Dermis blood vessel endothelial cell (primary cell): Measurements from ENCODE around the gene INSYN1. TPM values are rescaled to one million over a fixed set of nuclear protein-coding genes. Genes with fewer than 3 reads are reported as not detected.
"Not testable (repeated sequence)": the region's sequence is repeated elsewhere in the genome, so short reads cannot be mapped to it uniquely, and the experiment has no call there.

Source experiments
- DNase-seq: peaks from one replicate; pipeline ENCODE4 v3.0.0; 2010
- total RNA-seq: library from RNA; depleted of rRNA; stranded (reverse); fragments of >200 nt; gene quantifications from 2 replicates; pipeline ENCODE4 v1.2.3, GENCODE V29; 2014

Gene INSYN1
- total RNA-seq, 1 donor from 2014 or later: not detected

DNA sequence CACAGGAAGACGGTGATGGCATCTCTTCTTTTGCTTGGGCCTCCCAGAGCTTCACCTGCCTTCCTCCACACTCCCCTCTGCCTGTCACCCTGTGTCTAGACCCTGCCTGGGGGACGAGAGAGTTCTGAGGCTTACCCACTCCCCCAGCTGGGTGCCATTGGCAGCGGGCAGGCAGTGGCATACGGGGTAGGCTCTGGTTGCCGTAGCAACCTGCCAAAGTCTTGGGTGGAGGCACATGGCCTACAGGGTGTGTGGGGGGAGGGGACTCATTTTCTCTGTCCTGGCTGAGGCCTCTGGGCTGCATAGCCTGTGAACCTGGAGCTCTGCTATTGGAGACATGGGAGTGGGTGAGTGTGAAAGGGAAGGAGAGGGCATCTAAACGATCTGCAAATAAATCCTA is 4.4 kb downstream of the INSYN1 start:
- DNase-seq: no peak

GRCh38 chr15:73747847-73748590 is 5.1 kb downstream of the INSYN1 start:
- no peak for DNase-seq

DNA sequence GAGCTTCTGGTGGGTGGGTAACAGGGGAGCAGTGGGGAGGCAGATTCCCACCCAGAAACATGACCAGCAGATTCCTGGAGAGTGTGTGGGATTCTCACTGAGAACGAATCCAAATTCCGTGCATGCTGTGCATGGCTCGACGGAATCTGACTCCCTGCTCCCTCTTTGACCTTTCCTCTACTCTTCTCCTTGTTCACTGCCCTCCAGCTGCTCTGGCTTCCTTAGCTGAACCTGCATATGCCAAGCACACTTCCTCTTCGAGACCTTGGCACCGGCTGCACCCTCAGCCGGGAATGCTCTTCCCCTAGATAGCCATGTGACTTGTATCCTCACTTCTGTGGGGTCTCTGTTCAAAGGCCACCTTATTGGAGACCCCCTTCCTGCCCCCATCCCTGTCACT is 6.3 kb downstream of the INSYN1 start:
- peak; percentile 30 for DNase-seq

GRCh38 chr15:73746261-73746660 is 6.9 kb downstream of the INSYN1 start:
- DNase-seq: peak; percentile 4

GRCh38 chr15:73745073-73745472 is 8.1 kb downstream of the INSYN1 start:
- no peak for DNase-seq

GRCh38 chr15:73744293-73744692 is 8.9 kb downstream of the INSYN1 start:
- no peak for DNase-seq

- no peak for DNase-seq
Measured at GRCh38 chr15:73741321-73741836, 11.8 kb downstream of the INSYN1 start.

DNA sequence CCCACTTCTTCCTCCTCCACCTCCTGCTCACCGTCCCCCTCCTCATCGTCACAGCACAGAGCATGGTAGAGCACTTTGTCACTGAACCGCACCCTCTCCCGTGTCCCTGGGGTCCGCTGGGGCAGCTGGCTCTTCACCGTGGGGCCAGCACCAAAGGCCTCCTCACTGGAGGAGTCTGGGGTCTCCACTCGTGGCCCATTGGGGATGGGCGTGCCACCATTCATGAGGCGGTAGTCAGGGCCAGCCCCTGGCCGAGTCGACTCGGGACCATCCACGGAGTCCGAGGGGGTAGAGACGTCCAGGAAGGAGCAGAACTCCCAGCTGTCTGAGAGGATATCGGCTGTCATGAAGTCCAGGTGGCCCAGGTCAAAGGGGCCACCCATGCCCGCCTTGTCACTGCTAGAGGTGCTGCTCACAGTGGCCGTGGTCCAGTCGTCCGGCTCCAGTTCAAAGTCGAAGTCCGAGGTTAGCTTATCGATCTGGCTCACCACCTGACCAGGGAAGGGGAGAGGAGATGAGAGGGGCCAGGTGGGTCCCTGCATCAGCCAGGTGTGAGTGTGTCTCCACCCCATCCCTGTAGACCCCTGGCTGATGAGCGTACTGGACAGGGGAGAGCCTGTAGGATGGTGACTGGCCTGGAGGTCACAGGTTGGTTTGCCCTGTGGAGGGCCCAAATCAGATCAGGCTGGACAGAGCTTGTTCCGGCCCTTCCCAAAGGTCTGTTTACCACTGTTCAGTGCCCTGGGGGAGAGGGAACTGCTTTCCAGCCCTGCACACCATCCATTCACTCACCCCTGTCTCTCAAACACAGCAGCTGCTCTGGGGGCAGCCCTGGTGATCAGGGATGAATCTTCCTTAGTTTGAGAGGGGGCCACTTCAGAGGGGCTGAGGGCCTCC is 12.8 kb downstream of the INSYN1 start:
- no peak for DNase-seq

DNA sequence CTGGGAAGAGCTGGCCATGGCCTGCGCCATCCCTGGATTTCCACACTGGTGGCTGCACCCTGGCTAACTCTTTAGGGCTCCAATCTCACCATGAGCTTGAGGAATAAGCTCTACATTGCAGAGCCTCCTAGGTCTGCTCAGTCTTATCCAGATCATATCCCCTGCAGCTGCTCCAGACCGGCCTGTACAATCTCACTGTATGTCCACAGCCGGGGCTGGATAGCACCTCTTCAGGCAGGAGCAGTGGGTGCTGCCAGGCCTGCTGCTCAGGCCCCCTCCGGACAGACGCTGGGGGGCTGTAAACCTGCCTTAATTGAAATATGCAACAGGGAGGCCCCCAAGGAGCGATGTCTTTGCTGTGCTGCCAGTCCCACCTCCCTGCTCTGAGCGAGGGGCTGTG is 15.6 kb downstream of the INSYN1 start:
- no peak for DNase-seq

DNA sequence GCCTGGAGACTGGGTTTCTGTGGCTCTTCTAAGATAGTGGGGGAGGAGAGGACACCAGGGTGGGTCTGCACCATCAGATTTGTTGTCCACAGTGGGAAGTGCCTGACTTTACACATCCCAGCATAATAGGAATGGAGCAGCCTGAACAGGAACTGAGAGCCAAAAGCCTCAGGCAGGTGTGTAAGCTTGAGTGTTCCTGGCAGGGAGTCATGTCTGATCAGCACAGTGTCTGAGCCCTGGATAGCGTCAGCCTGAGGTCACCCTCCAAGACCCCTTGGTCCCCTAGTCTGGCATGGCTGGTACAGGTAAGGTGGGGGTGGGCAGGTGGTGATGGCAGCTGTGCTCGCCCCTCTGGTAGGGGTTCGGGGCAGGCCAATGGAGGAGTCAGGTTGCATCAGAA is 20.2 kb downstream of the INSYN1 start:
- no peak for DNase-seq

- DNase-seq: not testable (repeated sequence)
Measured at GRCh38 chr15:73732051-73732450, 21.1 kb downstream of the INSYN1 start.

DNA sequence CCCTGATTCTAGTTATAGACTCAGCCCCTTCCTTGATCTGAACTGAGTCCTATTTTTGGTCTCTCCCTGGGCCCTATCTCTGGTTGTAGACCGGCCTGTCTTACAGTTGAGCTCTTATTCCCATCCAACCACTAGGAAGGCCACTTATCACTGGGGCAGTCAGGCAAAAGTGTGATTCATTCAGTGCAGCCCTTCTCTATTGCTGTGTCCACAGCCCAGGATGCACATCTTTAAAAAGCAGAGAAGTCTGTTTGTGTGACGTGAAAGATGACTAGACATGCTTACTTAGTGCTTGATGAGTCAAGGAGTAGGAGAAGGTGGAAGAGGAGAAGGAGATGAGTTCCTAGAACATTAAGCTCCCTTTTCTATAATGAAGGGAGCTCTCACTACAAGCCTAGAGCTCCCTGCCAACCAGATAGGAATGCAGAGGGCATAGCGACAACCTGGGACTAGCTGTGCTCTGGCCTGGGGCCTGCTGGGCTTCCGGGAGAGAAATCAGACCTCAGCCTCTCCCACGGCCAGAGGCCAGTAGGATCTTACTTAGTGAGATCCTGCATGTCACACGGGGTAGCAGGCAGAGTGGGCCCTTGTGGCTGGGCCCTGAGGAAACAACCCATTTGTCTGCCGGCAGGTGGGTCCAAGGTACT is 25.7 kb downstream of the INSYN1 start:
- no peak for DNase-seq

DNA sequence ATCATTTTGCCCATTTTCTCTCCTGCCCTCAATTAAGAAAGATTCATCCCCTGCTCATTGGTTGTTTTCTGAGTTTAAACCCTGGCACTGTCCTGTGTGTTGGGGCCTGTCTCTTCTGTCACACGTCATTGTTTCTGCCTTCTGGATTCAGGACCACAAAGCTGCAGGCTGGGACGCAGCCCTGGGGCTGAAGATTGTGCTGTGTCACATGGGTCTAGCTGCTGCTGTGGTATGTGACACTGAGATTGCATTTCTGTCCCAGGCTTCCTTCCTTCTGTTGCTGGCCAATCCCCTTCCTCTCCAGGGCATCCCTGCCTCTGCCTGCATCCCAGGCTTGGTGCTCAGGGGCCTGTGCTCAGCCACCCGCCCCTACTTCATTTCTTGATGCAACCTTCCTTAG is 28.9 kb downstream of the INSYN1 start:
- DNase-seq: no peak

GRCh38 chr15:73723191-73723590 is 30.0 kb downstream of the INSYN1 start:
- no peak for DNase-seq

DNA sequence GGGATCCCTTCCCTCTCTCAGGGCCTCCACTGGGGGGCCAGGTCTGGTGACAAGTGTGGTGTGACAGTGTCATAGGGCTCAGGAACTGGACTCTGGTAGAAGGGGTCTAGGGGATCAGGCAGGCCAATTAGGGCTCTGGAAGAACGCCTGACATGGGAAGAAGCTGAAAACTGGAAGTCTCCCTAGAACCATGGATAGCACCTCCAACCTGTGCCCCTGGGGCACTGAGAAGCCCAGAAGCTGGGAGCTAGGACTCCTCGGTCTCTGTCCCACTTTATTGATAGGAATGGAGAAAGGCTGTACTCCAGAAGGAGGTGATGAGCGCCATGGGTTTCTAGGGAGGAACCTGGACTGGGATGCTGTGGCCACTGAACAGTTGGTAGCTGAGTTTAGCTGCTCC is 30.7 kb downstream of the INSYN1 start:
- DNase-seq: no peak

- no peak for DNase-seq
Measured at GRCh38 chr15:73718694-73719093, 34.5 kb downstream of the INSYN1 start.

GRCh38 chr15:73717802-73718201 is 35.3 kb downstream of the INSYN1 start:
- no peak for DNase-seq

- DNase-seq: no peak
Measured at GRCh38 chr15:73717206-73717605, 35.9 kb downstream of the INSYN1 start.

DNA sequence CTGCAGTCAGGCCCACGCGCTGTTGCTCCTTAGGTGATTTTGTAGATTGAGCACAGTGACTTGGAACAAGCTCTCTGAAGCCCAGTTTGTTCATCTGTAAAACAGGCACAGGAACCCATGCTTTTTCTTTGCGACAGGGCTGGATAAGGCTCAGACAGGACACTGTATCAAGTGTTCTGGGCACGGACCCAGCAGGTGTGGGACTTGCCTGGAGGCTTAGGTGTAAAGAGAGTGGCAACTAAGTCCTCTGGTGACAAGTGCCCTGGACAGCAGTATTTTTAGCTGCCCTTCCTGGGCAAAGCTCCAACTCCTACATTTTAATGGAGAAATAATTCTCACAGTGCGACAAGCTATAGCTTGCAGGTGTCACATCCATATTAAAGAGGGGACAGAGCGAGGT is 36.7 kb downstream of the INSYN1 start:
- DNase-seq: no peak

DNA sequence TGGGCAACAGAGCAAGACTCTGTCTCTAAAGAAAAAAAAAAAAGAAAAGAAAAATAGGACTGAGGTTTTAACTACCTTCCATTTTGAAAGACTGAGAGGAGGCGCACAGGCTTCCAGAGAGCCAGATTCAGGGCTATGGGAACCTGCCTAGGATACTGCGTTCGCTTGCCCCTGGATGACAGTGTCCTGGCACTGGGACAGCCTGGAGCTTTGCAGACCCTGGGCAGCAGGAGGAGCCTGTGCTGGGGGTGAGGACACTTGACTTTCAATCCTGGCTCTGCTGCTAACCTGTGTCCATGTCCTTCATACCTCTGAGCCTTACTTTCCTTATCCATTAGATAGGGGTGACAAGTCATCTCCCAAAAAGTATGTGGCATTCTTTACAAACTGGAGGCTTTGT is 37.7 kb downstream of the INSYN1 start:
- no peak for DNase-seq

- no peak for DNase-seq
Measured at GRCh38 chr15:73714695-73715301, 38.4 kb downstream of the INSYN1 start.

DNA sequence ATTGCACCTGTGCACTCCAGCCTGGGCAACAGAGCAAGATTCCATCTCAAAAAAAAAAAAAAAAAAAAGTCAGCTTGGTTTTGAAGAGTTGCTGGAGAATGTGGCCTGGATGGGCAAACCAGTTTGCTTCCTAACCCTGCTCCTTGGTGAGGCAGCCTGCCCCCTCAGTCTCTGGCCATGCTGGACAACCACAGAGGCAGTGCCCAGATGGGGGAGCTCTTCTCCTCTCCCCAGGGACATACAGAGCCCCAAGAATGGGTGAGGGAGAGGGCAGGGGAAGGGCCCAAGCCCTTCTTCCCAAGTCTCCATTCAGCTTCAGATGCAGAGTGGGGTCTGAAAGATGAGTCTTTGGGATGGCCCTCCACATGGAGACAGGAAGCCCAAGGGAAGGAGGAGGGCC is 41.0 kb downstream of the INSYN1 start:
- no peak for DNase-seq

DNA sequence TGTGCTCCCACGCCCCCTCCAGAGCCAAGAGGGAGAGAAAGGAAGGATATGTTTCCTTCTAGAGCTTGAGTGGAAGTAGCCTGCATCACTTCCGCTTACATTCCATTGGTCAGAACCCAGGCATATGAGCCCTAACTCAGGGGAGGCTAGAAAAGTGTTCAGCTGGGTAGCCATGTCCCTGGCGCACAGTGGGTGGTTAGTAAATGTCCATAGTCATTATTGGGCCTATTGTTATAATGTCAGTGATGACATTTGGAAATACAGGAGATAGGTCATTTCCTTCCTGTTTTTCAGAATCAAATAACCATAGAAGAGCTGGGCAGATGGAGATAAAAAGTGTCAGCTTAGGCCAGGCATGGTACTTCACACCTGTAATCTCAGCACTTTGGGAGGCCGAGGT is 41.6 kb downstream of the INSYN1 start:
- peak; percentile 45 for DNase-seq
